Activated CD8-positive, alpha-beta memory T cell treated with anti-CD3 and anti-CD28 coated beads for 4 hours (primary cell): ENCODE results near the gene LEPR.
A peak's percentile ranks its signal among the peaks of the same experiment; 100 is the strongest.

ENCODE experiments used
- DNase-seq, 2 donors: peaks; one replicate each; pipeline ENCODE4 v3.0.0-alpha.2; 2020; ENCODE audit warnings: low read depth in 2 of 2

Gene LEPR

DNA sequence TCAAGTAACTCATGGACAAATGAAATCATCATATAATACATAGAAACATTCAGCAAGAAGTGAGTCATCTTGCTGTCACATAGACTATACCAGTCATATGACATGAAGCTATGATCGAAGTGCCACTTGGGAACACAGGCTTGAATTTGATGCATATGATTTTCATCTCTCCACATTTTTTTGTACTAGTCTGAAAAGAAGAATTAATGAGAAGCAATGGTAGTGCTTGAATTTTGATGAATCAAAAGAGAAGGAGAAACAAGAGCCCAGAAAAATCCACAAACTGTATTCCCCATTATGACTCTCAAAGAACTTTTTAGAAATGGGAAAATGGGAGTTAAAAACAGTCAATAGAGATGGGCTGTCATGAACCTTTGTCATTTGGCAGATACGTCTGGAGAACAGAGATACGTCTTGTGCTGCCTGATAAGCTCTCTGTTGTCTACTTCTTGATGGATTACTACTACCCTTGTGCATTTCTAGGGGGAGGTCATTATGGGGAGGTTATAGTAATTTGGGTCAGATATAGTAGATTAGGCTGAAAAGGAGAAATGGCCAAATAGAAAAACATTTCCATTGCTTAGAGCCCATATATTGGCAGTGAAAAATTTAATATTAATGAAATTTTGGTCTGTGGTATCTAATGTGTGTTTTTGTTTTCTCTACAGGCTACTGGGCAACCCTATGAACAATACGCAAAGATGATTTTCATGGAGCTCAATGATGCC is 8.0 kb upstream of the LEPR start:
- no peak for DNase-seq

DNA sequence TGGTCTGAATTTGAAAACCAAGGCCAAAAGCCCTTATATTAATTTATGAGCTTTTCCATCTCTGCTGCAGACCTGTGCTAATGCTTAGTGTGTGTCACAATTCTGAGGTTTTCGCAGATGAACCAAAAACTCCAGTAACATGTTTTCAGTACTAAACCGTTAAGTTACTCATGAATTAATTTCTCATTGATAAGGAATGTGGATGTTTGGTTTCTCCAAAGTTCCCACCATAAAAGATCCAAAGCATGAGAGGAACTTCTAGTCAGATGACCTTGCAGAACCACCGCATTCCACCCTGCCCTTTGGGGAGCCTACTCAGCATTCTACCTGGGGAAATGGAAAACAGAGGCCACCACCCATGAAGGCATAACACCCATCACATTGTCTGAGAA is 7.5 kb upstream of the LEPR start:
- no peak for DNase-seq

DNA sequence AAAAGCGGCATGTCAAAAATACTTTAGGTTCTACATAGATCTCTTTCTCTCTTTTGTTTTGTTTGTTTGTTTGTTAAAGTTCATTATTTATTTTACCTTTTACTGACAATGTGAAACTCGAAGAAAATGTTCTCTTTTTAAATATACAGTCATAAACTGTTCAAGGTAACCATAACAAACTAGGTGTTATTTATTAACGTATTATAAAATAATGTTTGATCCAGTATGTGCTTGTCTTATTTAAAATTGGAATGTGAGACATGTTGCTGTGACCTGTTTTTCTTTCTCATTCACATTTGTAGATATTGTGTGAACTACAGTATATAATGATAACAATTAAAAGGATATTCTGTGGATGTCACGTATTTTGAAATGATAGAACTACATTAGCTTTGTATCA is 5.9 kb upstream of the LEPR start:
- DNase-seq, result no peak

DNA sequence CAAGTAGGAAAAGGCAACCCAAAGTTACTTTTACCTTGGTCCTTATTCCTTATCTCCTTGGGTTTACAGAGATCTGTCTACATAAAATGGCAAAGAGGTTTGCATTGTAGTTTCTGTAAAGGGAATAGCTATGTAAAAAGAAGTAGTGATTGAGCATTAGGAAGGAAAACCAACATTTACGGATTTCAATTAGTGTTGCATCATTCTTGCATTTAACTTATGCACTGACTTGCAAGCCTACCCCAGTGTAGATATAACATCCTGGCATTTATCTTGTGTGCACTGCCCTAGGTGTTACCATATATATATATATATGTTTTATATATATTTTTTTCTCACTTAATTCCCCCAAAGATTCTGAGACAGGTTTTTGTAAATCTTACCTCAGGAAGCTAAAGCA is 3.7 kb upstream of the LEPR start:
- DNase-seq, result no peak

DNA sequence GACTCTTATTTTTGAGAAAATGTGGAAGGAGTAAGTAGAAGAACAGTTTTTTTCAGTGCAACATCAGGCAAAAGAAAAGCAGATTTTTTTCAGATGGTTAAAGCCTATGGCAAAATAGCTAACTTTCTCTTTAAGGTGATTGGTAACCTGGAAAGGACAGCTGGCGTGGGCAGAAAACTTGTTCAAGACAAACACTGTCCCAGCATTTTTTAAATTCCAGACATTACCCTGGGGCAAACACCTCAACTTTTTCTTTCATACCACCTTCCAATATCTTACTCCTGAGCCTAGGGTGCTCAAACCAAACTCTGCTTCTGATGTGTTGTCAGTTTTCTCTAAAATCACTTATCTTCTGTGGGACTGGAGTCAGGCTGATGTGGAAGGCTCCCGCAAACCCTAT is 2.7 kb upstream of the LEPR start:
- no peak for DNase-seq

DNA sequence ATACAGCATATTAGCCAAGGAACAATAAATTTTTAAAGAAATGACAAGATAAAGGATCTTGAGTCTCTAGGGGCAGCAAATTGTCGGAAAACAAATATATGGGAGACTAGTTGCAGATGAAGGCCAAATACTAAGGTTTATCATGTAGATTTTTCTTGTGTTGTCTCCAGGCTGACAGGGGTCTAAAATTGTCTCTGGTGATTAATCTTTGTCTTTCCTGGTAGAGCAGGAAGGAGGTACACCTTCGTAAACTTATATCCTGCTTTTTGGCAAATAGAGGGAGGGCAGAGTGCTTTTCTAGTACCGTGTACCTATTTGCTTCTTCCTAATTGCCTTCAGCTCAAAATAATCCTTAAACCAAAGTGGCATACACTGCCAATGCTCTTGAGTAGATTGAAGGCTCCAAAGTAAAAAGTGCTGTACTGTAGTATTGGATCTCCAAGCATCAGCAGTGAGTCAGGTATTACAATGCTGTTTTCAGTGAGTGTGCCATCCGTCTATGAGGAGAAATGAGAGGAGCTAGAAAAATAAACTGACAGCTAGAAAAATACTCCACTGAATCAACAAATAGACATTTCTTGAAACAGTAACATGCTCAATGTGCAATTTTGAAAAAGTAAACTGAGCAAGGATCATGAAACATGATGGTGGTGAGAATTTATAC is 1.8 kb upstream of the LEPR start:
- DNase-seq, result no peak

DNA sequence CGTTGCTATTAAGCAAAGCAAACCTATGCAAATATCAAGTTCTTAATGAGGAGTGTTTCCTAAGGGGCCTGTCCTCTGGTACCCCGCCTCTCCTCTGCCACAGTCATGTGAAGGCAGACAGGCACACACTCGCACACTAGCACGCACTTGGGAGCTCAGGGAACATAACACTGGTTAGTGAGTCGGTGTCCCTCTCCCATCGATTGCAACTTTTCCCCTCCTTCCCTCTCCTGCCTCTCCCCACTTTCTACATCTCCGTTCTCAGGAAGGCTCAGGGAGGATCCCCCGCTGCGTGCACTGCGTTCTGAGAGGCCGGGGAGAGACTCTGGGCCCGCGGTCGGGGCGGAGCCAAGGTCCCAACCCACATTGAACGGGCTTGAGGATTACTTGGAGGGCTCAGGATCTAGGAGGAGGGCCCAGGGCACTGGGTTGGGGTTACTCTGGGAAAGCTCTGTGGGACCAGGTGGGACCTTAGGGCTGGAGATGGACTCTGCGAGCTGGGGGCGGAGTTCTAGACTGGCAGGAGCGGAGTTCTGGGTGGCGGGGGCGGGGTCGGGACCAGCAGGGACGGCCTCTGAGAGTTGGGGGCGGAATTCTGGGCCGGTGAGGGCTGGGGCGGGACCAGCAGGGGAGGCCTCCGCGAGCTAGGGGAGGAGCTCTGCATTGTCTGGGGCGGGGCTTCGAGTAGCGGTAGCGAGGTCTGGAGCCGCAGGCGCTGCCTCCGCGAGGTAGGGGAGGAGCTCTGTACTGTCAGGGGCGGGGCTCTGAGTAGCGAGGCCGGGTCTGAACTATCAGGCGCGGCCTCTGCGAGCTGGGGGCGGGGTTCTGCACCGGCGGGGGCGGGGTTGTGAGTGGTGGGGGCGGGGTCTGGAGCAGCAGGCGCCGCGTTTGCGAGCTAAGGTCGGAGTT is 533 bp upstream of the LEPR start:
- DNase-seq, result peak; percentile 95 to 98

DNA sequence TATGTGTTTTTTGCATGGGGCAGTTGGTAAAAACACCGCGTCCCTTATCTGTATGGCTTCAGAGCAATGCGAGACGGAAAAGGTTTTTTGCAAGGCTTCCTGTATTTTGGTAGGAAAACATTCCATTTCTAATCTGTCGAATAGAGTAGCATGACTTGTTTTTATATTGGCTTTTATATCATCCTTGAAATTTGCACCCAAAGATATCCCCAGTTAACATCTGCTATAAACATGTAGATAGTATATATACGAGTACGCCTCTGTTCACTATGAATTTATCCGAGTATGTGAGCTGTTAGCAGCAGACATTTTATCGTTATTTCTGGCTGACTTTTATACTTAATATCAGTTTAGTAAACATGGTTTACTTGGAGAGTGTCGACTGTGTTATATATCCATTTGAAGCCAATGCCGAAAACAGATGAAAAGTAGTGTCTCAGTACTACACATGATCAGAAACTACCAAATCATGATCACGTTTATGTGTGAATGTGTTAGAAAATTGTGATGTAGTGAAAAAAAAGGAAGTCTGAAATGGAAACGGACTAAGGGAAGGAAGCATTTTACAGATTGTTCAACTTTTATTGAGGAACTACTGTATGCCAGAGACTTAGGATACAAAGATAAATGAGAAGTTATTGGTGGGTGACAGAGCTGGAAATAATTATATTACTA is 1.0 kb downstream of the LEPR start:
- DNase-seq, result no peak

DNA sequence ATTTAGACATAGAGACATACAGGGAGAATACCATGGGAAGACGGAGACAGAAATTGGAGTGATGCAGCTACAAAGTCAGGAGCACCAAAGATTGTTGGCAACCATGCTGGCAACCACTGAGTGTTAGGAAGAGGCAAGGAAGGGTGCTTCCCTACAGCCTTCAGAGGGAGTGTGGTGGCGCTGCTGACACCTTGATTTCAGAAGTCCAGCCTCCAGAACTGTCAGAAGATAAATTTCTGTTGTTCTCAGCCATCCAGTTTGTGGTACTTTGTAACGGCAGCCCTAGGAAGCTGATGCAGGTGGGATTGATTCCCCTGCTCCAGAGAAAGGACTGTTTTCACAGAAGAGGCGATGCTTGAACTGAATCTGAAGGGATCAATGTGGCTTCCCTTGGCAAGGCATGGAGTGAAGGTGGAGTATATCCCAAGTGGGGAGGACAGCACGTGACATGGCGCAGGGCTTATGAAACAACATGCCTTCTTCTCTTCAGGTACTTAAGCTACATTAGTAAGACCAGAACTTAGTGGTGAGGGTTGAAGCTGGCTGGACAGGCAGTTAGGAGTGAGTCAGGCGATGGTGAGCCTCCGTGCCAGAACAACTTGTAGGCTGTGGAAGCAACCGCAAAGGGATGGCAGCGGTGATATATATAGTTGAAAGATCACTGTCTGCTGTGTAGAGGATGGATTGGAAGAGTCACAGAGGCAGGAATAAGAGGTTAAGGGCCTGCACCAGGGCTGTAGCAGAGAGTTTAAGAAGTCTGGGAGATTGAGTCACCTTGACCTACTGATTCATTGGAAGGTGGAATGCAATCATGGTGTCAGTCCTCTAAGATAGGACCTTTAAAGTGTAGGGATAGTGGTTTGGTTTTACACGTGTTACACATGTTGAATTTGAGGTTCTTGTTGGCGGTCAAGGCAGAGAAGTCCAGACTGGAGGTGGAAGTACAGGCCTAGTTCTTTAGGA is 2.1 kb downstream of the LEPR start:
- DNase-seq, result no peak

DNA sequence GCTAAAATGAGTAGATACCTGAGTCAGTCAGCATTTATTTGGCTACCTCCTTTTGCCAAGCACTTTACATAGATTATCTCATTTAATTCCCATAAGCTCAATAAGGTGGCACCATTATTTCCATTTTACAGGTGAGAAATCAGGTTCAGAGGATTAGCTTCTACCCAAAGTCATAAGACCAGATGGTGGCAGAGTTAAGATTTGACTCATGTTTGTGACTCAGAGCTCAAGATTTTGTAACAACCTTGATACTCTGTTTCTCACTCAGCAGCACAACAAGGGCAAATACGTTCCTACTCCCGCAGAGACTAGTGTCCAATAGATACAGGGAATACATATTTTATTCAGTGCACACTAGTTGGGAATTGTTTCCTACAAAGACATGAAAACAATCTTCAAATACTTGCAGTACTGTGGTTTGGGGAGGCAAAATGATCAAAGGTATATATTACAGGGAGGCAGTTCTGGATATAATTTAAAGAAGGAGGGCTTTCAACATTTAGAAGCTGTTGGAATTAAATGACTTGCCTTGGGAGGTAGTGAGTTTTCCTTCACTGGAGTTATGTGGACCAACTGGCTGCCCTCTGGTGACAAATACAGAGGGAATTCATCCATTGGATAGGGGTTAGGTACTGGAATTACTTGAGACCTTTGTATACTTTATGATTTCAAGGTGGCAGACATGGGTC is 3.6 kb downstream of the LEPR start:
- DNase-seq, result no peak

DNA sequence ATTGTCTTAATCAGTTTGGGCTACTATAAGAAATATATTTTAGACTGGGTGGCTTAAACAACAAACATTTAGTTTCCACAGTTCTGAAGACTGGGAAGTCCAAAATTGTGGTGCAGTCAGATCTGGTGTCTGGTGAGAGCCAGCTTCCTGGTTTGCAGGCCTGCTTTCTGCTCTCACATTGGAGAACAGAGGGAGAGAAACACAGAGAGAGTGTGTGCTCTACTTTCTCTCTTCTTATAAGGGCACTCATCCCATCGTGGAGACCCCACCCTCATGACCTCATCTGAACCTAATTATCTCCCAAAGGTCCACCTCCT is 4.1 kb downstream of the LEPR start:
- no peak for DNase-seq

DNA sequence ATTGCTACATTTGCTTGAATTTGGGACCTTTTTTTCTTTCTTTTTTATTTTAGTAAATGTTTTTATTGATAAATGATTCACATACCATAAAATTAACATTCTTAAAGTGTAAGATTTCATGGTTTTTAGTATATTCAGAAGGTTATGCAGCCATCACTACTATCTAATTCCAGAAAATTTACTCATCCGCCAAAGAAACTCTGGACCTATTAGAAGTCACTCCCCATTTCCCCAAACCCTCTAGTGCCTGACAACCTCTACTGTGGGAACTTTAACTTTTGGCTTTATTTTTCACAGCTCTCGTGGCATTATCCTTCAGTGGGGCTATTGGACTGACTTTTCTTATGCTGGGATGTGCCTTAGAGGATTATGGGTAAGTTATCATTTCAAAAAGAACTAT is 4.5 kb downstream of the LEPR start:
- no peak for DNase-seq

DNA sequence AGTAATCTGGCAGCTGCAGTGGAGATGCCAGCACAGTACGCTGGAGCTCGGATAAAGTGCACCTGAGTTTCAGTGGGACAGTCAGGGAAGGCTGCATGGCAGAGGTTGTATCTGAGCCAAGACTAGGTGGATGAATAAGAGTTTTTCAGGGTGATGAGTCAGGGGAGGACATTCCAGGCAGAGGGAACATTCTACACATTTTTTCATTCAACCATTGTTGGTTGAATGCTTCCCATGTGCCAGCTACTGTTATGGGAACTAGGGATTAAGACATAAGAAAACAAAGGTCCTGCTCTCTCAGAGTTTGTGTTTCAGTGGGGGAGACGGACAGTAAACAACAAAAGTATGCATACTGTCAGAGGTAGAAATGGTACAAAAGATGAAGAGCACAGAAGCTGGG is 5.2 kb downstream of the LEPR start:
- no peak for DNase-seq

DNA sequence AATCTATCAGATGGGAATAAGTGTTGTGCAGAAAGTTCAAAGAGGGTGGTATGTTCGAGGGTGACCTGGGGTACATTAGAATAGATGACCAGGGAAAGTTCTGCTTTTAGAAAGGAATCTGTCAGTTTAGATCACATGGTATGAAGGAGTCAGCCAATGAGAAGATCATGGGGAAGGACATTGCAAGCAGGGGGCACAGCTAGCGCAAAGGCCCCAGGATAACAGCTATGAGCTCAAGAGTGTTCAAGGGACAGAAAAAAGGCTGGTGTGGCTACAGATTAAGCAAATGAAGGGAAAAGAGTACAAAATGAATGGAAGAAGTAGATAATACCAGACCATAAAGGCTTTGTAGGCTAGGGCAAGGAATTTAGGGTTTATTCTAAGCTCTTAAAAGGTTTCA is 8.6 kb downstream of the LEPR start:
- no peak for DNase-seq

DNA sequence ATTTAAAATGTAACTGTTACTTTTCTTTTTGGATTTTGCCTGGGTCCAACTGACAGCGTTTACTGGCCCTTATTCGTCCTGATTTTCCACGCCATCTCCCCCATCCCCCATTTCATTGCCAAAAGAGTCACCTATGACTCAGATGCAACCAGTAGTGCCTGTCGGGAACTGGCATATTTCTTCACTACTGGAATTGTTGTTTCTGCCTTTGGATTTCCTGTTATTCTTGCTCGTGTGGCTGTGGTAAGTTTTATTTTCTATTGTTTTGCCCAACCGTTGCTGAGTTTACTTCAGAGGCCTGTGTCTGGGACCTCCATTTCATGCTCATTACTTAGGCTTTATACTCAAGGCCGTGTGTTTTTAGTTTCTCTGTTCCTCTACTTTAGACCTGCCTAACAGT is 9.3 kb downstream of the LEPR start:
- DNase-seq, result no peak

DNA sequence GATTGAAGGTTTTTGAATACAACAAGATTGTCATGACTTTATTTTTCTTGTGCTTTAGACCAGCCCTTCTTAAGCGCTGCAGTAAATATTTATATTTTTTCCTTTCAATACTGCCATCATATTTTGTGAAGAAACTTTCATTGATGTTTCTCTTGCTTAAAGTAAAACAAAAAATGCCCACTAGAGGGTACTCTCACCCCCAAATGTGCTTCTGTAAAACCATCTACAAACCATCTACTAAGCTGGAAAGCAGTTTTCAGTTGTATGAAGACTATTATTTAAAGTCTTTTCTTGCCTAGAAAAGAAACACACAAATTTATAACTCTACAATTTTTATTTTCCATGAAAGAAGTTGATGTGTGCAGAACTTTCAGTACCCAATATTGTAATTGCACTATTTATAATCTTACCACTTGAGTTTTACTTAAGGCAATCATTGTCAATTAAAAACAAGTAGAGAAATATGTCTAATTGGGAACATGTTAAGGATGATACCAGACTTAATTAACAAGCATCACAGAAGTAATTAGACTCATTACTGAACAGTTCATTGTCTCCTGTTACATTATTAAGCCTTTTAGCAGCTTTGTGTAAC is 10.7 kb downstream of the LEPR start:
- DNase-seq, result no peak

DNA sequence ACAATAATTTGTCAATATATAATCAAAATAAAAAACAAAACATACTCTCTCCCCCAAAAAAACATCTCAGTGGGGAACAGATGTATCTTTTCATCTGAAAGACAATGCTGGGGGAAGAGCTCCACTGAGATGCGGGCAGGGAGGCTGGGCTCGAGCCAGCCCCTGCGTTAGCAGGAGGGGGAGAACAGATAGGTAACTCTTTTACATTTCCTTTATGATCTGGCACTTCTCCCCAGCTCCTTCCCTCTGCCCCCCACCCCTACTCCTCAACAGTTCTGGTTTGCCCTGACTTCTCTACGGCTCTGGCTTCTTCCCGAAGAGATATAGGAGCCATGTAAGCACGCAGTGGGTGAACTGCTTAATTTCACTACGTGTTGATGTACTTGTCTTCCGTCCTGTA is 12.4 kb downstream of the LEPR start:
- DNase-seq, result no peak

DNA sequence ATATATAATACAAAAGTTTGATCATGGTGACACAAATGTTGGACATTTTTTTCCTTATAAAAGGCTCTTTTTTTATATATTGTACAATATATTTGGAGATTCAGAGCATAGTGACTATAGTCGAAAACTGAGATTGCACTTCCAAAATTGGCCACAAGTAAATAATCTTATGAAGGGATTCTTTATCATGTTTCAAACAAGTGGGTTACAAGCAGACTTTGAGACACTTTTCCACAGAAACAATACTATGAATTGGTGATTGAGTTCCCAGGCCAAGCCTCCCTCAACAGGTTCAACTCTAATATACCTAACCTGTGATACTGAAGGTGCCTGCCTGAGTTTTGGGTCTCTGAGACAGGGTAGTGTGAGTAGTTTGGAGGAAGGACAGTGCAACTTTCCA is 13.8 kb downstream of the LEPR start:
- no peak for DNase-seq

DNA sequence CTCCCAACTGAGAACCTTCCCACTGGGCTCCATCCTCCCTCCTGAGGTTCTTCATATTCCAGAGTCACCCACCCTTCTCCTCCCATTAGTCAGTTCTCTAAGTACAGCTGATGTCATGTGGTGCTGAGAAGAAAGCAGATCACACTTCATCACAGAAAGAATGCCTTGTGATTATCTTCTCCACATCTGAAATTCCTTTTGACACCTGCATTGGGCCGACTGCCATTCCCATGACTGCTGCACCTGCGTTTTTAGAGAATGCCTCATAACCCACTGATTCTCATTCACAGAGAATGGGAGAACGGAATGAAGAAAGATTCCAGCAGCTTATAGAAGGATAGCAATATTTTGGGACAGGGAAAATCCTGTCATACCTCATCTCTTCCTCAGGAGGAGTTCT is 14.3 kb downstream of the LEPR start:
- no peak for DNase-seq

DNA sequence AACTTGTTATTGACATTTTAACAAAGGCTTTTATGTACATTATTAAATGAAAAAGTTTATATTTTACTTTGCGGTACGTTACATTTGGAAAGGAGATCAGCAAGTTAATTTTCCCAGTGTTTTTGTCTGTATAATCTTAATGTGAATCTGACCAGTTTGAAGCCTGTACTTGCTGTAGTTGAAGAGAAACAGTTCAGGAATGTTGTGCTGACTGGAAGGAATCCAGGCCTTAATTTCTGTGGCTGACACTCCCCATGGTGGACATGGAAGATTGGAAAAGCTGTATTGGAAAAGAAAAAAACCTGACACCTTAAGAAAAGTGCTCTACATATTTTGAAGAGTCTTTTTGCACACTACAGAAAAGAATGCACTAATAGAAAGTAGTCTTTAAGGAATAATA is 15.5 kb downstream of the LEPR start:
- no peak for DNase-seq
